ENCODE results near the gene COQ5.

COQ5 gene

DNA sequence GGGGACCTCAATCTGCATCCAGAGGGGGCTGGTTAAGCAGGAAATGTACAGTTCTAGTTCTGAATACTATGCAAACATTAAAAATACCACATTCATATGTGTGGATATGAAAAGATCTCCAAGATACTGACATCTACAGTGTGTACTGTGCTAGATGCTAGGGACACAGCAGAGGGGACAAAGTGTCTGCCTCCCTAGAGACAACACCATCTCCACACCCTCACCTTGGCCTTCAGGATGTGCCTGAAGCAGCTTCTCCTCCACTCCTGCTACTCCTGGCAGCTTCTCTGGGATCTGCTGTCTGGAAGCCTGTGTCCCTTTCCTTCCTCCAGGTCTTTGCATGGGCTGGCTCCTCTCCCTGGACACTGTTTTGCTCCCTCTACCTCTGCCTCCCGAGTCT lies 48.7 kb downstream of the COQ5 start:
- DNase-seq, result no peak

DNA sequence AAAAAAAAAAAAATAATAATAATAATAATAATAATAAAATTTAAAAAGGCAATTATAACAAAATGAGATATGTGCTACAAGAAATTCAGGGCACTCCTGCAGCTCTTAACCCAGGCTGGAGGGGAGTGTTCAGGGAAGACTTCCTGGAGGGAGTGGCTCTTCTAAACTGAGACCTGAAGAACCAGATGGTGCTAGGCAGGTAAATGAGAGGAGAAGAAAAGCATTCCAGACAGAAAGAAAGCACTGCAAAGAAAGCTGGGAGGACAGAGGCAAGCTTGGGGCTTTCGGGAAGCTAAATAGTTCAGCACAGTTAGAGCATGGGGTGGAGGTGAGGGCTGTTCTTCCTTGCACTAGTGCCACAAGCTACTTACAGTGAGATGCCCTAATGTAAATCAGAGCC lies 49.5 kb downstream of the COQ5 start:
- DNase-seq, result no peak

DNA sequence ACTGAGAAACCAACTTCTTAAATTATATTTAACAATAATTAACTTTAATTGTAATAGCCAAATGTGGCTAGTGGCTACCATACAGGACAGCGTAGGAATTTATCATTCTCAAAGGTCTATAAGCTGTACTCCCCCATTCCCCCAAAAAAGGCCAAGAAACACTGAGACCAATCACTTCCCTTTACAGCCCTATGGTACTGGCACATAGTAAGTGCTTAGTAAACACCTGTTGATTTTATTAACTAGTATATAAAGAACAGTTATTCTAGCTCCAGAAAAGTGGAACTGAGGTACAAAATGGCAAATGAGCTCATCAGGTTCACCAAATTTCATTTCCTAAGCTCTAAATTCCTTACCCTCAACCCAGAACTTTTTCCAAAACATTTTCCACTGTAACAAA lies 53.3 kb downstream of the COQ5 start:
- DNase-seq, result no peak

DNA sequence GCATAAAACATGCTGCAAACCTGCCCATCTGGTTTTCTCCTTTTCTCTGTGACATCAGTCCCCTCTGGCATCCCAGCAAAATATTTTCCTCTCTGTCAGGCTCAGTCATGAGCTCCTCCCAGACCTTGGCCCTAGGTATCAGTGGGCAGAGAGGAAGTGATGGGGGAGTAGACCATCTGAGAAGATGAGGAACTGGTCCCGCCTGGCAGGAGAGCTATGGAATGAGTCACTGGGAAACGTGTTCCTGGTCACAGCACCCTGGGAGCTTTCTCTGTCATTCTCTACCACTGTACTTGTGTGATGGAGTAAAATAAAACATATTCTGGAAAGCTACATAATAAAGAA lies 54.4 kb downstream of the COQ5 start:
- DNase-seq, result peak; percentile 90

DNA sequence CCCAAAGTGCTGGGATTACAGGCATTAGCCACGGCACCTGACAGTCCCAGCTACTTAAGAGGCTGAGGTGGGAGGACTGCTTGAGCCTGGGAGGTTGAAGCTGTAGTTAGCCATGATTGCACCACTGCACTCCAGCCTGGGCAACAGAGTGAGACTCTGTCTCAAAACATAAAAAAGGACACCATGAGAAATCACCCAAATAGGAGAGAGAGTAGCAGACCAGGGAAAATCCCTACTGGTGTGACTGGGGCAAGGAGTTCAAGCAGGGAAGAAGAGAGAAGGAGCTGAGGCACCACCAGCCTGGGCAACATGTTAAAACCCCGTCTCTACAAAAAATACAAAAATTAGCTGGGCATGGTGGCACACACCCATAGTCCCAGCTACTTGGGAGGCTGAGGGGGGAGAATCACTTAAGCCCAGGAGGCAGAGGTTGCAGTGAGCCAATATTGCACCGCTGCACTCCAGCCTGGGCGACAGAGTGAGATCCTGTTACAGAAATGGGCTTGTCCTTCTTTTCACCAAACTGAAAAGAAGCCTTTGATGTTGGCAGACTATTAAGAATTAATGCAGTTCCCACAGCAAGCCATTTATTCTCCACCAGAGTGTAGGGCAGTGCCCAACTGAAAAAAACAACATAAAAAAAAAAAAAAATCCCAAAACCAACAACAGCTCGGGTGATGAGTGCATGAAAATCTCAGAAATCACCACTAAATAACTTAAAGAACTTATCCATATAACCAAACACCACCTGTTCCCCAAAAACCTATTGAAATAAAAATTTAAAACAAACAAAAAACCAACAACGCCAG lies 54.9 kb downstream of the COQ5 start:
- peak; percentile 47 for DNase-seq

DNA sequence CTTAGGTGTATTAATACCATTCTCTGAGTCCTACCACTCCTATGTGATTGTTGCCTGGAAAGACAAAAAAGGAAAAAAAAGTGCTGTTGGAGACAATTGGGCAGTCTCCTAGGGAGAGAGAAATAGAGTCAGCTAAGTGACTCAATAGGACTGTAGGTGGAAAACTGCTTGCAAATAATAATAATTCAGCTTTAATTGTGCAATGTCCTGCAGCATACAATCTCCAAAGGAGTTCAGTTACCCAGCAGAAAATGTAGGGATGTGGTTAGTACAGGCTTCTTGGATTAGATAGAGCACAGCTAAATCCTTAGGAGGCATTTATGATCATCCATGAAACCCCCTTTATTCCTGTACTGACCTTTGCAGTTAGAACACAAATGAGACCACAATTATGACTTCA lies 56.4 kb downstream of the COQ5 start:
- peak; percentile 55 for DNase-seq

DNA sequence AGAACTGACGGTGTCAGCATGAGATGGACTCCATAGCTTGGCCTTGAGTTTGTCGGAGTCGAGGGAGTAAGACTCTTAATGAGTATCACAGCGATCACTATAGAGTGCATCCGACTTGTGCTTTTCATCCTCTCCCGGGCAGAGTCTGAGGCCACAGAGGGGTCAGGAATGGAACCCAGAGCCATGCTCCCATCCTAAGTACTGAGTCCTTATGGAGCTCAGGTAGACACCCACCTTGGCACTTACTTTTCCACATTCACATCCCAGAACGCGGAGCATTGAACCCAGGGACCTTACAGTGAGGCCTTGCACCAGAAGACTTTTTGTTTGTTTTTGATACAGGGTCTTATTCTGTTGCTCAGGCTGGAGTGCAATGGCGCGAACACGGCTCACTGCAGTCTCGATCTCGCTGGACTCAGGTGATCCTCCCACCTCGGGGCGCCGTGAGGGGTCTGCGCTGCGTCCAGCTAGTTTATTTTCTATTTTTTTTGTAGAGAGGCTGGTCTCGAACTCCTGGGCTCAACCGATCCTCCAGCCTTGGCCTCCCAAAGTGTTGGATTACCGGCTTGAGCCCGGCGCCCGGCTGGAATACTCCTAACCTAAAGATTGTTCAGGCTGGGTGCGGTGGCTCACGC lies 58.7 kb downstream of the COQ5 start:
- no peak for DNase-seq

DNA sequence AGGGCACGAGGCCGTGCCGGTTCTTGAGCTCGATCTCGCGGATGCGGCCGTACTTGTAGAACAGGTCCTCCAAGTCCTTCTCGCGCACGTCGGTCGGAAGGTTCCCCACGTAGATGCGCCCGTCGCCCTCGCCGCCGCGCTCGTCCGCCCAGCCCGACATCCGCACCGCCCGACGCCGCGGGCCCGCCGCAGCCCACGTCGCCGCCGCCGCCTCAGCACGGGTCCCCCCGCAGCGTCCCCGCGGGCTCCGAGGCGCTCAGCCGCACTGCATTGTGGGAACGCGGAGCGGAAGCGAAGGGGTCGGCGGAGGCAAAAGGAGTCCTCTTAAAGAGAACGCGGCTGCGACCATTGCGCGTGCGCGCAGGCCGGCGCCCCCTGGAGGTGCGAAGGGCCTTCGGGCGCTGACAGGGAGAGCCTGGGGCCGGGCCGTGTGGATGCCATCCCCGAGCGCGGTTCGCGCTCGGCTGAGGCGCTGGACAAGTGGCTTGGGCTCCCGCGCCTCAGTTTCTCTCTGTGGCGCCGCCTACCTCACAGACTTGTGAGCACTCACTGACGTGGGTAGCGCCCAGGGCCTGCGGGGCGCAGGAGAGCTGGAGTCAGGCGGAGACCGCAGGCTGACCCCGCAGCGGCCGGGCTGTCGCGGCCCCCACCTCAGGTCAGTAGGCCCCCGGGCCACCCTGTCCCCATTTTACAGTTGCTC lies 59.4 kb downstream of the COQ5 start, which contains the start of gene SRSF9:
SRSF9 (minus strand) TSS at position 299 of the 700 bp plus-strand sequence; CDS start at position 160, 139 bp downstream.
- peak; percentile 98 for DNase-seq

DNA sequence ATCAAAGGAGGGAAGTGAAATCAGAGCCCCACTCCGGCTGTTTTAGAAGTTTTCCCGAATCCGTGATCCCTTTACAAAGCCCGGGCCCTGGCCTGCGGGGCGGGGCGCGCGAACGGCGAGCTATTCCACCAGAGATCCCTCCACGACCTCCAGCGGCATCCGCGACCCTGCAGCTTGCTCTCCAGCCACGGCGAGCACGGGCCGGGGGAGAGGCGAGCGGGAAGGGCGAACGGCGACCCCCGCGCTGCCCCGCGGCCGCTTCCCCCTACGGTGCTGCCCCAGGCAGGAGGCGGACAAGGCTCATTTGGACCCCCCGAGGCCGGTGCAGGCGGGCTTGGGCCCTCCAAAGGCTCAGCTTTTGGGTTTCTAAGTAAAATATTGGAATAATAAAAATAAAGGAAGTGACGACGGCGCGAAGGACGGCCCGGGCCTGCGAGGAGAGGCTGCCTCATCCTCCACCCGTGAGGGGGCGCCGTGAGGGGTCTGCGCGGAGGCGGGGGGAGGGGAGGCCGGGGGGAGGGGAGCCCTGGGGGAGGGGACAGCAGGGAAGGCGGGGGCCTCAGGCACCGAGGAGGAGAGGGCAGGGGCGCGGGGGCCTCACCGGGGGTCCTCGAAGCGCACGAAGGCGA lies 60.0 kb downstream of the COQ5 start:
- DNase-seq, result no peak

DNA sequence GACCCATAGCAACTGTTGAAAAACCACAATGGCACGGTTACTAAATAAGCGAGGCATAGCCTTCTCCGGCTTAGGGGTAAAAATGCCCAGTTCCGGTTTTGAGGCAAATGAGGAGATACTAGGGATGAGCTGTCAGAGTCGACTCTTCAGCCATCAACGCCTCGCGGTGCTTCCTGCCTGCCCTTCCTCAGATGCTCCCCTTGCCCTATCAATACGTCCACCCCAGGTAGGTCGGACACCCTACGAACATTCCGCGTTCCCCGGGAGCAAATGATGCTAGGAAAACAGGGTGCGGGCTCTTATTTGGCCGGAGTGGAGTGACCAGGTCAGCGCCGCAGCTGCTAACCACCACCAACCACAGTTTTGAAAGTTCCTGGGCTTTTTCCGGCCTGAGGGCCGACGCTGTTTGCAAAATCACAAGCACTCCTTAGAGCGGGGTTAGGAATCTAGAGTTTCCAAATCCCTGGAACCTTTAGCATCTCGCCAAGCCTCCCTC lies 60.6 kb downstream of the COQ5 start:
- peak; percentile 81 for DNase-seq

DNA sequence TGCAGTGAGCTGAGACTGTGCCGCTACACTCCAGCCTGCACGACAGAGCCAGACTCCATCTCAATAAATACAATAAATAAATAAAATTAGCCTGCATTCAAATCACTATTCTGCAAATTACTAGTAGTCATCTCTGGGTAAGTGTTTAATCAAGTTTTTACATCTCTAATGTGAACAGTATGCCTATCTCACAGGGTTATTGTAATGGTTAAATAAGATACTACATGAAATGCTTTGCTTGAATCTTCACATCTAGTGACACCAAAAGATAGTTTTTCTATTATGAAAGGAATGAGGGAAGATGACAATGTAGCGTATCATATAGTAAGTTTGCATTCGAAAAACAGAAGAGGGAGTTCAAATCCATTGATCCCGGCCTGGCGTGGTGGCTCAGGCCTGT lies 61.5 kb downstream of the COQ5 start:
- DNase-seq, result no peak

DNA sequence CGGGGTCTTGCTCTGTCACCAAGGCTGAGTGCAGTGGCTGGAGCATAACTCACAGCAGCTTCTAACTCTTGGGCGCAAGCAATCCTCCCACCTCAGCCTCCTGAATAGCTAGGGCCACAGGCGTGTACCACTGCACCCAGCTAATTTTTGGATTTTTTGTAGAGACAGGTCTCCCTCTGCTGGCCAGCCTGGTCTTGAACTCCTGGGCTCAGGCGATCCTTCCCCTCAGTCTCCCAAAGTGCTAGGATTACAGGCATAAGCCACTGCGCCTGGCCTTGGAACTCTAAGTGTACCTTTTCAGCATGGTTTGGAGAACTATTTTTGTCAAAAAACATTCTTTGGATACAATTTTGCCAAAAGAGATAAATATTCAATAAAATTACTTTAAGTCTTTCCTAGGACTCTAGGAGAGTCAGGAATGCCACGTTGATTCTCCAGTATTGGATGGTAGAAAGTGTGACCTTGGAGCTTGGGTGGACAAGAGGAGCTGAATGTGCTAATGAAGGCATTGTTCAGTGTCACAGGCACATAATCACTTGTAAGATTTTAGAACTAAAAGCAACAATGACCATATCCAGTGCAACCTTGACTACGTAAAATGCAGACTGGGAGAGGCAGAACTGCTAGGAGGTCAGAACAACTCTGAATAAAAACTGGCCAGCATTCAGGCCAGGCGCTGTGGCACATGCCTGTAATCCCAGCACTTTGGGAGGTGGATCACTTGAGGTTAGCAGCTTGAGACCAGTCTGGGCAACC lies 62.2 kb downstream of the COQ5 start:
- peak; percentile 47 for DNase-seq

DNA sequence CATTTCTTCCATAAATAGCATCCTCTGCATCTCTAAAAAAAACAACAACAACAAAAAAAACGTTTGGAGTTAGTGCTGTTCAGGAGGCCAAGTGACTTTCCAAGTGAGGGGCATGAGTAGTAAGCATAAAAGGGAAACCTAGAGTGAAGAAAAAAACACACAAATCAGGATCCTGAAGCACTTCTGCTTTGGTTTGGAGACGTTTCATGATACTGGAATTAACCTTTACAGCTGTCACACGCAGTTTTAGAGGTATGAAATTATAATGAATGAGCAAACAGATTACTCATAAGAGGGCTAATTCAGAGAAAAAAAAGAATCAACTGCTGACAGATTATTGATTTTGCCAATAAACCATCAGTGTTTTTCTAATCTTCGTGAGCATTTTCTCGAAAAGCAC lies 63.2 kb downstream of the COQ5 start:
- peak; percentile 49 for DNase-seq

DNA sequence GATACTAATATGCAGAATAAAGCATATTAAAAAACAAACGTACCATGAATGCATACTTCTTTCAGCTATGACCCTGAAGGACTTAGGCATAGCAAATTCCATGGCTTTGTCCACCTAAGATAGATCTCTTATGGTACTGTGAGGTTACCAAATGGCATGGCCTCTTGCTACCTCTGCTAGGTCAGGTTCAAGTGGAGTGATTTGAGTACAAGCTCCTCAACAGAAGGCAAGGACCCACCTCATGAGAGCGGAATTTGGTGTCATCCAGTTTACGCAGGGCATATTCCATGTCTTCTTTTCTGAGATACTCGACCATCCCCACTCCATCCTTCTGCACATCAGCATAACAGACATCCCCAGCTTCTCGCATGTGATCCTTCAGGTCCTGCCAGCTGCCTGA lies 65.2 kb downstream of the COQ5 start:
- DNase-seq, result no peak

DNA sequence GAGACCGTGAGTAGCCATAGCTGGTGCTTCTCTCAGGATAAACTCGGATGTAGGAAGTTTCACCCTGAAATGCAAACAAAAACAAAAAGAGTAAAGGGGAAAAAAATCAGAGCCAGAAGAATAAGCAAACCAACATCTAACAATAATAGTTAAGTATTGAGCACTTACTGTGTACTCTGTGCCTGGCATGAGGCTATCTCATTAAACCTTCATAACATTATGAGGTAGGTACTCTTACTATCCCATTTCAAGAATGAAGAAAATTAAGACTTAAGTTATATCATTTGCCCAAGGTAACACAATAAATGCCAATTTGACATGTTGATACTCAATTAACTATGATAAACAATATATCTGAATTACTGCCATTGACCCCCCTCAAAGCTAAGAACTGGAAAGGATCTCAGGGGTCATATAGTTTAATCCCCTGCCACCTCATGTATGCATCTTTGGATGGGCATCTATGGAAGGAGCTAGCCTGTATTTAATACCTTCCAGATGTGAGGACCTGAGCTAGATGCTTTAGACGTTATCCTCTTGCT lies 66.8 kb downstream of the COQ5 start:
- DNase-seq, result no peak

DNA sequence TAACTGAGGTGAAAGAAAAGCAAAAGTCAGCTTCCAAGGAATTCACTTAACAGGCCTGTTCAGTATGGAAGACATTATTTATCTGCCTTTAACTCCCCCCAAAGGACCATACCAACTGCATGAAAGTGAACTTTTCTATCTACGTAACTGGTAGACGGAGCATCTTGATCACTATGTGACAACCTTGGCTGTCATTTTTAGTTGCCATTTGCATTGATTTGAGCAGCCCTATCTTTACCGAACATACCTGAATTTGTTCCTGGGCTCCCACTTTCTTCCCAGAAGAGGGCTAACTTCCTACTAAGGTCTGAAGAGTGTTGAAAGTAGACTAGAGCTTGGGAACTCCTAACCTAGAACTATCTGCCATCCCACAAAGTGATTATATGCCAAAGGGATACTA lies 68.8 kb downstream of the COQ5 start:
- DNase-seq, result no peak

DNA sequence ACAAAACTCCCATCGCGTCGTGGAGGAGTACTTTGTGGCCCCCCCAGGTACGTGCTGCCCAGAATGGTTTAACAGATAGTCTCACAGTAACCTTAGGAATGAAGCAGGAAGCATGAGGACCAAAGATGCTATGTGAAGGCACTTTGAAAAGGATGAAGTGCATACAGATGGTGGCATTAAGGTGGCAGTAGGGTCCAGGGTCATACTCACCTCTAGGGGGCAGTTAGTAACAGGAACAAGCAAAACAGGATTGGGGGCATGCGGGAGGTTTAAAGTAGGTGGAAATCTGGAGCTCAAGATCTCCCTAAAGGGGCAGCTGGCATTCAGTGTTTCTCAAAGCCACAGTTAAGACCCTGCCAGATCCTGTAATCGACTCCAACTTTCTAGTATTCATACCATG lies 71.8 kb downstream of the COQ5 start:
- no peak for DNase-seq

DNA sequence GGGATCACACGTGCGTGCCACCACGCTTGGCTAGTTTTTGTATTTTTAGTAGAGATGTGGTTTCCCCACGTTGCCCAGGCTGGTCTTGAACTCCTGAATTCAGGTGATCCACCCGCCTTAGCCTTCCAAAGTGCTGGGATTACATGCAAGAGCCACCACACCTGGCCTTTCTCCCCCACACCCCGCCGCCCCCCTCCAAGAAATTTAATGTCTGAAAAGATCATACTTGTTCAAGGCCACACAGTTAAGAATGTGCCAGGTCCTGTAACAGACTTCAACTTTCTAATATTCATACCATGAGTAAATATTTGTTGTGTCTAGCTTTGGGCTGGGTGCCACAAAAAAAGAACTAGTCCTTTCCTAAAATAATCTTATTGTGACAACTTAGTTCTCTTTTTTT lies 73.7 kb downstream of the COQ5 start:
- no peak for DNase-seq

DNA sequence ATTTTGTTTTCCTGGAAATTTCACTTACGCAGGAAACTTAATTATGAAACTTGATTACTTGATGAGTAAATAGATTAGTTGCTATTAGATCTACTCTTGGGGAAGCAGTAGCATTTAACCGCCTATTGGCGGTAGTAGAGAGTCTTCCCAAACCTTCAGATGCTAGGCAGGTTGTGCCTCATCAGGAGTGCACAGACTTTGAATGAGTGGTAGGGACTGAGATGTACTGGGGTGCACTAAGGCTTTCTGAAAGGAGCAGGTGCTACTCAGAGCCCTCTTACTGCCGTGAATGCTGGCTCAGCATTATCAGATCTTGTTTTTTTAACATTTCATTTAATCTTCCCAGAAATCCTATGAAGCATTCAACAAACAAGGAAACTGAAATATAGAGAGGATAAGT lies 75.0 kb downstream of the COQ5 start:
- DNase-seq, result peak; percentile 46

Measured in inflammatory macrophage treated with lipopolysaccharide for 4 hours (primary cell).